ENCODE data around the gene TIGD1. TPM values are rescaled to one million over a fixed set of nuclear protein-coding genes. Genes with fewer than 3 reads are reported as not detected.

Gene TIGD1
- total and polyA plus RNA-seq, 2 experiments from 2014 or later = 7.6 to 9.3 TPM

DNA sequence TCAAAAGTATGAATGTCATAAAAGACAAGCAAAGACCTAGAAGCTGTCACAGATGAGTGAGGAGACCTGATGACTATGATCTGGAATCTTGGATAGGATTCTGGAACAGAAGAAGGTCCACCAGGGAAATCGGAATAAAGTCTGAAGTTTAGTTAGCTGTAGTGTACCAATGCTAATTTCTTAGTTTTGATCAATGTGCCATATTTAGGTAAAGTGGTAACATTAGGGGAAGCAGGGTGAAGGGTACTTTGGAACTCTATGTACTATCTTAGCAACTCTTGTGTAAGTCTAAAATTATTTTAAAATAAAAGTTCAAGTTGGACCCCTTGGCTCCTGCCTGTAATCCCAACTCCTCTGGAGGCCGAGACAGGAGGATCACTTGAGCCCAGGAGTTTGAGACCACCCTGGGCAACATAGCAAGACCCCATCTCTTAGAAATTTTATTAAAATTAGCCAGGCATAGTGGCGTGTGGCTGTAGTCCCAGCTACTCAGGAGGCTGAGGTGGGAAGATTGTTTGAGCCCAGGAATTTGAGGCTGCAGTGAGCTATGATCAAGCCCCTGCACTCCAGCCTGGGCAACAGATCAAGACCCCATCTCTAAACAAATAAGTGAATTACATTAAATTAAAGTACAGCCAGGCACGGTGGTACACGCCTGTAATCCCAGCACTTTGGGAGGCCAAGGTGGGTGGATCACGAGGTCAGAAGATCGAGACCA lies 47.2 kb upstream of the TIGD1 start (continued):
- TF ChIP-seq ZNF114 (CRISPR knock-in tag; IDR thresholded peaks at IDR 0.05) (no peak), NANOG (IDR thresholded peaks at IDR 0.05; ENCODE audit: borderline replicate concordance) (no peak), ZNF331 (CRISPR knock-in tag; IDR thresholded peaks at IDR 0.05; ENCODE audit: low read depth) (no peak), EZH2 (IDR thresholded peaks at IDR 0.05; ENCODE audit: low read depth, unreplicated experiment) (no peak)
- TF ChIP-seq, protein P1, sequence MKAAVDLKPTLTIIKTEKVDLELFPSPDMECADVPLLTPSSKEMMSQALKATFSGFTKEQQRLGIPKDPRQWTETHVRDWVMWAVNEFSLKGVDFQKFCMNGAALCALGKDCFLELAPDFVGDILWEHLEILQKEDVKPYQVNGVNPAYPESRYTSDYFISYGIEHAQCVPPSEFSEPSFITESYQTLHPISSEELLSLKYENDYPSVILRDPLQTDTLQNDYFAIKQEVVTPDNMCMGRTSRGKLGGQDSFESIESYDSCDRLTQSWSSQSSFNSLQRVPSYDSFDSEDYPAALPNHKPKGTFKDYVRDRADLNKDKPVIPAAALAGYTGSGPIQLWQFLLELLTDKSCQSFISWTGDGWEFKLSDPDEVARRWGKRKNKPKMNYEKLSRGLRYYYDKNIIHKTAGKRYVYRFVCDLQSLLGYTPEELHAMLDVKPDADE (IDR thresholded peaks at IDR 0.05) = no peak
- TF ChIP-seq, protein P2, sequence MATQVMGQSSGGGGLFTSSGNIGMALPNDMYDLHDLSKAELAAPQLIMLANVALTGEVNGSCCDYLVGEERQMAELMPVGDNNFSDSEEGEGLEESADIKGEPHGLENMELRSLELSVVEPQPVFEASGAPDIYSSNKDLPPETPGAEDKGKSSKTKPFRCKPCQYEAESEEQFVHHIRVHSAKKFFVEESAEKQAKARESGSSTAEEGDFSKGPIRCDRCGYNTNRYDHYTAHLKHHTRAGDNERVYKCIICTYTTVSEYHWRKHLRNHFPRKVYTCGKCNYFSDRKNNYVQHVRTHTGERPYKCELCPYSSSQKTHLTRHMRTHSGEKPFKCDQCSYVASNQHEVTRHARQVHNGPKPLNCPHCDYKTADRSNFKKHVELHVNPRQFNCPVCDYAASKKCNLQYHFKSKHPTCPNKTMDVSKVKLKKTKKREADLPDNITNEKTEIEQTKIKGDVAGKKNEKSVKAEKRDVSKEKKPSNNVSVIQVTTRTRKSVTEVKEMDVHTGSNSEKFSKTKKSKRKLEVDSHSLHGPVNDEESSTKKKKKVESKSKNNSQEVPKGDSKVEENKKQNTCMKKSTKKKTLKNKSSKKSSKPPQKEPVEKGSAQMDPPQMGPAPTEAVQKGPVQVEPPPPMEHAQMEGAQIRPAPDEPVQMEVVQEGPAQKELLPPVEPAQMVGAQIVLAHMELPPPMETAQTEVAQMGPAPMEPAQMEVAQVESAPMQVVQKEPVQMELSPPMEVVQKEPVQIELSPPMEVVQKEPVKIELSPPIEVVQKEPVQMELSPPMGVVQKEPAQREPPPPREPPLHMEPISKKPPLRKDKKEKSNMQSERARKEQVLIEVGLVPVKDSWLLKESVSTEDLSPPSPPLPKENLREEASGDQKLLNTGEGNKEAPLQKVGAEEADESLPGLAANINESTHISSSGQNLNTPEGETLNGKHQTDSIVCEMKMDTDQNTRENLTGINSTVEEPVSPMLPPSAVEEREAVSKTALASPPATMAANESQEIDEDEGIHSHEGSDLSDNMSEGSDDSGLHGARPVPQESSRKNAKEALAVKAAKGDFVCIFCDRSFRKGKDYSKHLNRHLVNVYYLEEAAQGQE (IDR thresholded peaks at IDR 0.05; ENCODE audit: unreplicated experiment) = no peak
- TF ChIP-seq, protein P3, sequence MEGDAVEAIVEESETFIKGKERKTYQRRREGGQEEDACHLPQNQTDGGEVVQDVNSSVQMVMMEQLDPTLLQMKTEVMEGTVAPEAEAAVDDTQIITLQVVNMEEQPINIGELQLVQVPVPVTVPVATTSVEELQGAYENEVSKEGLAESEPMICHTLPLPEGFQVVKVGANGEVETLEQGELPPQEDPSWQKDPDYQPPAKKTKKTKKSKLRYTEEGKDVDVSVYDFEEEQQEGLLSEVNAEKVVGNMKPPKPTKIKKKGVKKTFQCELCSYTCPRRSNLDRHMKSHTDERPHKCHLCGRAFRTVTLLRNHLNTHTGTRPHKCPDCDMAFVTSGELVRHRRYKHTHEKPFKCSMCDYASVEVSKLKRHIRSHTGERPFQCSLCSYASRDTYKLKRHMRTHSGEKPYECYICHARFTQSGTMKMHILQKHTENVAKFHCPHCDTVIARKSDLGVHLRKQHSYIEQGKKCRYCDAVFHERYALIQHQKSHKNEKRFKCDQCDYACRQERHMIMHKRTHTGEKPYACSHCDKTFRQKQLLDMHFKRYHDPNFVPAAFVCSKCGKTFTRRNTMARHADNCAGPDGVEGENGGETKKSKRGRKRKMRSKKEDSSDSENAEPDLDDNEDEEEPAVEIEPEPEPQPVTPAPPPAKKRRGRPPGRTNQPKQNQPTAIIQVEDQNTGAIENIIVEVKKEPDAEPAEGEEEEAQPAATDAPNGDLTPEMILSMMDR (conservative IDR thresholded peaks at IDR 0.05; ENCODE audit: low read depth in 2 of 2) = no peak

DNA sequence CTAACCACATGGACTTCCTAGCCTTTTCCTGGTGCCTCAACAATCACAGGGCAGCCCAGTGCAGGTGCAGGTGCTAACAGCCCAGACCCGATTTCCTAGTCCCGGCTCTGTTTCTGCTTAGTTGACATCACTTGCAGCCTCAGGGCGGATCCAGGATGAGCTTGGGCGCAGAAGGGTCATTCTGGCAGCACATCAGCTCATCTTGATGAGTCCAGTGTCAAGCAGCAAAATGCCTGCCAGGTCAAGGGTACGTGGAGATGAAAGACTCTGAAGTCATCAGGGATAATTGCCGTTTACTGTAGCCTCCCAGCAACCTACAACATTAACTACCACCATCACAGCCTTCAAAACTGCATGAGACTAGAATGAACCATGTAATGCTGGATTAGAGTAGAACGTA lies 43.6 kb upstream of the TIGD1 start:
- no peaks in the 10 kb centered on the region for H3K36me3 ChIP-seq (ENCODE audit: insufficient read depth)
- Mint-ChIP-seq H3K4me1 (peaks cover 11% of the 10 kb centered on the region), H3K36me3 (ENCODE audit: low read depth) (peaks cover 6% of the 10 kb centered on the region; the same call in 2 of the 3 replicates), H3K27ac (no peak overlapping the region), H3K4me3 (no peak overlapping the region), H3K27me3 (ENCODE audit: insufficient read depth, low read depth, poor library complexity) (peaks cover 4% of the 10 kb centered on the region), H3K9me3 (peaks cover 8% of the 10 kb centered on the region; the same call in 2 of the 3 replicates)
- no peaks in the 10 kb centered on the region for H3K27me3 ChIP-seq (ENCODE audit: insufficient read depth)
- H3K4me1 ChIP-seq (ENCODE audit: insufficient read depth) = peaks cover 3% of the 10 kb centered on the region
- no peak overlapping the region for H3K4me2 ChIP-seq
- no peaks in the 10 kb centered on the region for H3F3A ChIP-seq (replicated peaks; ENCODE audit: low read depth)
- no peaks in the 10 kb centered on the region for H4K20me1 ChIP-seq (replicated peaks; ENCODE audit: insufficient read depth)
- H2AFZ ChIP-seq = no peak overlapping the region
- DNase-seq (ENCODE audit: low spot score) (no peak), ATAC-seq (no peak)
- no peak for TF ChIP-seq EZH2 (IDR thresholded peaks at IDR 0.05; ENCODE audit: low read depth, unreplicated experiment)
- TF ChIP-seq, protein P3 (conservative IDR thresholded peaks at IDR 0.05; ENCODE audit: low read depth in 2 of 2) = no peak
- no peak for TF ChIP-seq NANOG (IDR thresholded peaks at IDR 0.05; ENCODE audit: borderline replicate concordance)
- no peak for TF ChIP-seq POLR2AphosphoS5 (IDR thresholded peaks at IDR 0.05; ENCODE audit: low read depth)
- TF ChIP-seq EZH2phosphoT487 (IDR thresholded peaks at IDR 0.05; ENCODE audit: unreplicated experiment) = no peak
- no peak for TF ChIP-seq ZNF331 (CRISPR knock-in tag; IDR thresholded peaks at IDR 0.05; ENCODE audit: low read depth)
- TF ChIP-seq, protein P1 (IDR thresholded peaks at IDR 0.05) = no peak
- TF ChIP-seq JUNB (IDR thresholded peaks at IDR 0.05; ENCODE audit: unreplicated experiment) = no peak
- TF ChIP-seq, protein P2 (IDR thresholded peaks at IDR 0.05; ENCODE audit: unreplicated experiment) = no peak
- no peak for TF ChIP-seq ZNF114 (CRISPR knock-in tag; IDR thresholded peaks at IDR 0.05)
- TF ChIP-seq STAT1 (IDR thresholded peaks at IDR 0.05; ENCODE audit: unreplicated experiment) = no peak
- no peak for TF ChIP-seq CREB1 (CRISPR knock-in tag; IDR thresholded peaks at IDR 0.05; ENCODE audit: low read depth)
- H3K27ac ChIP-seq (ENCODE audit: low read depth) = no peak overlapping the region
- H3K4me3 ChIP-seq = no peak overlapping the region
- H3K9me2 ChIP-seq (ENCODE audit: insufficient read depth) = 0 out of 2 replicates have a peak, but pooled peaks cover 8% of the 10 kb centered on the region
- no peaks in the 10 kb centered on the region for H3K79me2 ChIP-seq (replicated peaks; ENCODE audit: insufficient read depth)

All from GM23338 (cell line).